Measurements from ENCODE around the gene SLC9B2. TPM values are rescaled to one million over a fixed set of nuclear protein-coding genes. Genes with fewer than 3 reads are reported as not detected.

SLC9B2 gene
- total RNA-seq, 1 experiment from 2014 or later, result 4.6 TPM

DNA sequence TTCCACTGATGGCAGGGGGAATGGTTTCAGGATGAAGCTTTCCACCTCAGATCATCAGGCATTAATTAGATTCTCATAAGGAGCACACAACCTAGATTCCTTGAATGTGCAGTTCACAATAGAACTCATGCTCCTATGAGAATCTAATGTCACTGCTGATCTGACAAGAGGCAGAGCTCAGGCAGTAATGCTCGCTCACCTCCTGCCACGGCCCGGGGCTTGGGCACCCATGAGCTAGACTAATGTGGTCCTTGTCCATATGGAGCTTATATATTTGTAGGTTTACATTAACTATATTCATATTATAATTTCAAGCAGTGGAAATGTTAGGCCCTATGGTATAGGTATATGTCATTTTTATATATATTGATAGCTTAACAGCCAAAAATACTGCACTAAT, 24.4 kb downstream of the SLC9B2 start:
- no peaks in the 10 kb centered on the region for H3K36me3 Mint-ChIP-seq
- H3K27me3 Mint-ChIP-seq (ENCODE audit: low read depth), result no peaks in the 10 kb centered on the region
- H3K27ac Mint-ChIP-seq, result no peak overlapping the region
- H3K4me1 Mint-ChIP-seq, result no peaks in the 10 kb centered on the region
- POLR2A ChIA-PET, result no interaction called here
- no peak for DNase-seq (ENCODE audit: low spot score)
- TF ChIP-seq ZNF671 (CRISPR knock-in tag; IDR thresholded peaks at IDR 0.05) (no peak), CREM (CRISPR knock-in tag; IDR thresholded peaks at IDR 0.05) (no peak), USF1 (CRISPR knock-in tag; IDR thresholded peaks at IDR 0.05) (no peak), ZNF317 (CRISPR knock-in tag; IDR thresholded peaks at IDR 0.05; ENCODE audit: borderline replicate concordance, low read depth) (no peak), FOXJ3 (CRISPR knock-in tag; IDR thresholded peaks at IDR 0.05; ENCODE audit: borderline replicate concordance) (no peak), SOX15 (CRISPR knock-in tag; IDR thresholded peaks at IDR 0.05) (no peak), ELF4 (CRISPR knock-in tag; IDR thresholded peaks at IDR 0.05; ENCODE audit: low read depth) (no peak), GABPB1 (CRISPR knock-in tag; IDR thresholded peaks at IDR 0.05) (no peak)
- TF ChIP-seq, protein P1, sequence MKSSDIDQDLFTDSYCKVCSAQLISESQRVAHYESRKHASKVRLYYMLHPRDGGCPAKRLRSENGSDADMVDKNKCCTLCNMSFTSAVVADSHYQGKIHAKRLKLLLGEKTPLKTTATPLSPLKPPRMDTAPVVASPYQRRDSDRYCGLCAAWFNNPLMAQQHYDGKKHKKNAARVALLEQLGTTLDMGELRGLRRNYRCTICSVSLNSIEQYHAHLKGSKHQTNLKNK (CRISPR knock-in tag; IDR thresholded peaks at IDR 0.05), result no peak
- TF ChIP-seq, protein P2, sequence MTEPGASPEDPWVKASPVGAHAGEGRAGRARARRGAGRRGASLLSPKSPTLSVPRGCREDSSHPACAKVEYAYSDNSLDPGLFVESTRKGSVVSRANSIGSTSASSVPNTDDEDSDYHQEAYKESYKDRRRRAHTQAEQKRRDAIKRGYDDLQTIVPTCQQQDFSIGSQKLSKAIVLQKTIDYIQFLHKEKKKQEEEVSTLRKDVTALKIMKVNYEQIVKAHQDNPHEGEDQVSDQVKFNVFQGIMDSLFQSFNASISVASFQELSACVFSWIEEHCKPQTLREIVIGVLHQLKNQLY (CRISPR knock-in tag; IDR thresholded peaks at IDR 0.05), result no peak
- TF ChIP-seq, protein P3, sequence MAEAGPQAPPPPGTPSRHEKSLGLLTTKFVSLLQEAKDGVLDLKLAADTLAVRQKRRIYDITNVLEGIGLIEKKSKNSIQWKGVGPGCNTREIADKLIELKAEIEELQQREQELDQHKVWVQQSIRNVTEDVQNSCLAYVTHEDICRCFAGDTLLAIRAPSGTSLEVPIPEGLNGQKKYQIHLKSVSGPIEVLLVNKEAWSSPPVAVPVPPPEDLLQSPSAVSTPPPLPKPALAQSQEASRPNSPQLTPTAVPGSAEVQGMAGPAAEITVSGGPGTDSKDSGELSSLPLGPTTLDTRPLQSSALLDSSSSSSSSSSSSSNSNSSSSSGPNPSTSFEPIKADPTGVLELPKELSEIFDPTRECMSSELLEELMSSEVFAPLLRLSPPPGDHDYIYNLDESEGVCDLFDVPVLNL (CRISPR knock-in tag; IDR thresholded peaks at IDR 0.05; ENCODE audit: borderline replicate concordance, low read depth), result no peak
- ATAC-seq, result no peak
- CTCF ChIA-PET, result interaction anchor here (1.0 to 1.1 kb wide), 2 partner anchors 10 to 48 kb away, joined by 4 to 6 read pairs; partner anchors contain the start of gene BDH2
- no peak overlapping the region for H3K4me3 Mint-ChIP-seq
- H3K9me3 Mint-ChIP-seq, result 0 out of 2 replicates have a peak, but pooled peaks cover 3% of the 10 kb centered on the region

- H3K4me1 Mint-ChIP-seq, result peaks cover 2% of the 10 kb centered on the region
- no peaks in the 10 kb centered on the region for H3K36me3 Mint-ChIP-seq
- ChIA-PET CTCF (interaction anchor here (1.2 kb wide), 1 partner anchor 19 kb away, joined by 3 read pairs; no protein-coding TSS in a partner anchor), POLR2A (no interaction called here)
- no peak overlapping the region for H3K4me3 Mint-ChIP-seq
- no peak overlapping the region for H3K27ac Mint-ChIP-seq
- no peak for ATAC-seq
- H3K9me3 Mint-ChIP-seq, result 0 out of 2 replicates have a peak, but pooled peaks cover 3% of the 10 kb centered on the region
- DNase-seq (ENCODE audit: low spot score), result no peak
- TF ChIP-seq ZNF263 (CRISPR knock-in tag; IDR thresholded peaks at IDR 0.05; ENCODE audit: low read depth) (no peak), ZNF423 (CRISPR knock-in tag; IDR thresholded peaks at IDR 0.05) (no peak), NR3C1 (CRISPR knock-in tag; conservative IDR thresholded peaks at IDR 0.05; ENCODE audit: low read depth) (no peak), JAZF1 (CRISPR knock-in tag; IDR thresholded peaks at IDR 0.05) (no peak), CTCF (IDR thresholded peaks at IDR 0.05) (no peak), ETV6 (CRISPR knock-in tag; IDR thresholded peaks at IDR 0.05) (no peak), FOXJ3 (CRISPR knock-in tag; IDR thresholded peaks at IDR 0.05; ENCODE audit: borderline replicate concordance) (no peak), NR2C2 (CRISPR knock-in tag; IDR thresholded peaks at IDR 0.05) (no peak), ZNF138 (CRISPR knock-in tag; conservative IDR thresholded peaks at IDR 0.05) (no peak), TEAD1 (CRISPR knock-in tag; IDR thresholded peaks at IDR 0.05) (no peak), SMAD3 (CRISPR knock-in tag; IDR thresholded peaks at IDR 0.05; ENCODE audit: borderline replicate concordance) (no peak), PRRX2 (CRISPR knock-in tag; IDR thresholded peaks at IDR 0.05) (no peak), FOXP1 (CRISPR knock-in tag; IDR thresholded peaks at IDR 0.05; ENCODE audit: borderline replicate concordance) (no peak)
- TF ChIP-seq, protein P4, sequence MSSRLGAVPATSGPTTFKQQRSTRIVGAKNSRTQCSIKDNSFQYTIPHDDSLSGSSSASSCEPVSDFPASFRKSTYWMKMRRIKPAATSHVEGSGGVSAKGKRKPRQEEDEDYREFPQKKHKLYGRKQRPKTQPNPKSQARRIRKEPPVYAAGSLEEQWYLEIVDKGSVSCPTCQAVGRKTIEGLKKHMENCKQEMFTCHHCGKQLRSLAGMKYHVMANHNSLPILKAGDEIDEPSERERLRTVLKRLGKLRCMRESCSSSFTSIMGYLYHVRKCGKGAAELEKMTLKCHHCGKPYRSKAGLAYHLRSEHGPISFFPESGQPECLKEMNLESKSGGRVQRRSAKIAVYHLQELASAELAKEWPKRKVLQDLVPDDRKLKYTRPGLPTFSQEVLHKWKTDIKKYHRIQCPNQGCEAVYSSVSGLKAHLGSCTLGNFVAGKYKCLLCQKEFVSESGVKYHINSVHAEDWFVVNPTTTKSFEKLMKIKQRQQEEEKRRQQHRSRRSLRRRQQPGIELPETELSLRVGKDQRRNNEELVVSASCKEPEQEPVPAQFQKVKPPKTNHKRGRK (CRISPR knock-in tag; IDR thresholded peaks at IDR 0.05; ENCODE audit: borderline replicate concordance), result no peak
- TF ChIP-seq, protein P5, sequence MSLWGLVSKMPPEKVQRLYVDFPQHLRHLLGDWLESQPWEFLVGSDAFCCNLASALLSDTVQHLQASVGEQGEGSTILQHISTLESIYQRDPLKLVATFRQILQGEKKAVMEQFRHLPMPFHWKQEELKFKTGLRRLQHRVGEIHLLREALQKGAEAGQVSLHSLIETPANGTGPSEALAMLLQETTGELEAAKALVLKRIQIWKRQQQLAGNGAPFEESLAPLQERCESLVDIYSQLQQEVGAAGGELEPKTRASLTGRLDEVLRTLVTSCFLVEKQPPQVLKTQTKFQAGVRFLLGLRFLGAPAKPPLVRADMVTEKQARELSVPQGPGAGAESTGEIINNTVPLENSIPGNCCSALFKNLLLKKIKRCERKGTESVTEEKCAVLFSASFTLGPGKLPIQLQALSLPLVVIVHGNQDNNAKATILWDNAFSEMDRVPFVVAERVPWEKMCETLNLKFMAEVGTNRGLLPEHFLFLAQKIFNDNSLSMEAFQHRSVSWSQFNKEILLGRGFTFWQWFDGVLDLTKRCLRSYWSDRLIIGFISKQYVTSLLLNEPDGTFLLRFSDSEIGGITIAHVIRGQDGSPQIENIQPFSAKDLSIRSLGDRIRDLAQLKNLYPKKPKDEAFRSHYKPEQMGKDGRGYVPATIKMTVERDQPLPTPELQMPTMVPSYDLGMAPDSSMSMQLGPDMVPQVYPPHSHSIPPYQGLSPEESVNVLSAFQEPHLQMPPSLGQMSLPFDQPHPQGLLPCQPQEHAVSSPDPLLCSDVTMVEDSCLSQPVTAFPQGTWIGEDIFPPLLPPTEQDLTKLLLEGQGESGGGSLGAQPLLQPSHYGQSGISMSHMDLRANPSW (CRISPR knock-in tag; conservative IDR thresholded peaks at IDR 0.05; ENCODE audit: low read depth), result no peak
- H3K27me3 Mint-ChIP-seq (ENCODE audit: low read depth), result no peaks in the 10 kb centered on the region
Measured at GRCh38 chr4:103050736-103051436, 25.7 kb downstream of the SLC9B2 start.

All from WTC11 (cell line).